GM12872 (cell line): ENCODE measurements around the gene DUSP9.

Experiments used
- CTCF ChIP-seq: IDR thresholded peaks from 3 replicates; pipeline ENCODE4 v1.5.1; 2011; ENCODE audit warnings: low read depth, mild to moderate bottlenecking, low read length, moderate library complexity; ENCODE audit not compliant: insufficient read depth

Gene DUSP9

GRCh38 chrX:153669901-153670731 is 23.1 kb downstream of the DUSP9 start:
- TF ChIP-seq CTCF = no peak

- no peak for TF ChIP-seq CTCF
These were observed 24.0 kb downstream of the DUSP9 start for GRCh38 chrX:153670748-153671588.

- no peak for TF ChIP-seq CTCF
These were observed 24.9 kb downstream of the DUSP9 start for GRCh38 chrX:153671589-153672530.

- TF ChIP-seq CTCF = no peak
These were observed 25.8 kb downstream of the DUSP9 start for GRCh38 chrX:153672531-153673427.

GRCh38 chrX:153673428-153674218 is 26.6 kb downstream of the DUSP9 start, which contains the start of gene PNCK:
Gene PNCK, minus strand, starts transcription at chrX:153673813. Its CDS starts 737 bp downstream, at chrX:153673076.
- no peak for TF ChIP-seq CTCF
